HL-60 (cell line): ENCODE results near the gene SMCO4.

Experiments
- DNase-seq, 2 experiments: peaks; one replicate each; pipeline ENCODE4 v3.0.0-alpha.2; 2010 to 2020; ENCODE audit warnings: low read depth in 1 of 2, low spot score in 1 of 2
- H3K27ac ChIP-seq: fragments of 250-450 bp; sonication (Bioruptor Pico); replicated peaks from 2 replicates; pipeline ENCODE4 v1.5.1; 2020; ENCODE audit warnings: mild to moderate bottlenecking, moderate library complexity
- H3K27me3 ChIP-seq: fragments of 250-450 bp; sonication (Bioruptor Pico); 2 replicates; pipeline ENCODE4 v1.5.1; 2021; ENCODE audit warnings: mild to moderate bottlenecking, moderate library complexity; ENCODE audit not compliant: insufficient read depth, poor library complexity, severe bottlenecking
- H3K4me3 ChIP-seq: replicated peaks from 2 replicates; pipeline ENCODE4 v1.5.1; 2011; ENCODE audit warnings: mild to moderate bottlenecking, control low read depth, low read length; ENCODE audit not compliant: insufficient read depth
- GABPA ChIP-seq: IDR thresholded peaks from 2 replicates; pipeline ENCODE4 v1.6.1; 2012; ENCODE audit warnings: low read depth
- POLR2AphosphoS5 ChIP-seq: IDR thresholded peaks from 2 replicates; pipeline ENCODE4 v1.6.1; 2012; ENCODE audit warnings: low read depth
- REST ChIP-seq: IDR thresholded peaks from 2 replicates; pipeline ENCODE4 v1.6.1; 2012; ENCODE audit warnings: low read depth; ENCODE audit not compliant: insufficient replicate concordance
- SPI1 ChIP-seq: IDR thresholded peaks from 2 replicates; pipeline ENCODE4 v1.6.1; 2012; ENCODE audit warnings: low read depth, mild to moderate bottlenecking, borderline replicate concordance
- TF ChIP-seq, protein P1 (sequence below): IDR thresholded peaks from one replicate; pipeline ENCODE4 v1.5.1; 2011; ENCODE audit warnings: low read length, control low read depth, inconsistent platforms; ENCODE audit not compliant: insufficient read depth

The SMCO4 gene

GRCh38 chr11:93482556-93482955 is 60.6 kb downstream of the SMCO4 start:
- no peak for DNase-seq

GRCh38 chr11:93481696-93482095 is 61.5 kb downstream of the SMCO4 start:
- no peak overlapping the region for H3K27ac ChIP-seq
- H3K4me3 ChIP-seq: no peak overlapping the region
- no peaks in the 10 kb centered on the region for H3K27me3 ChIP-seq
- TF ChIP-seq GABPA (no peak), SPI1 (no peak), POLR2AphosphoS5 (no peak), REST (no peak)
- TF ChIP-seq, protein P1, sequence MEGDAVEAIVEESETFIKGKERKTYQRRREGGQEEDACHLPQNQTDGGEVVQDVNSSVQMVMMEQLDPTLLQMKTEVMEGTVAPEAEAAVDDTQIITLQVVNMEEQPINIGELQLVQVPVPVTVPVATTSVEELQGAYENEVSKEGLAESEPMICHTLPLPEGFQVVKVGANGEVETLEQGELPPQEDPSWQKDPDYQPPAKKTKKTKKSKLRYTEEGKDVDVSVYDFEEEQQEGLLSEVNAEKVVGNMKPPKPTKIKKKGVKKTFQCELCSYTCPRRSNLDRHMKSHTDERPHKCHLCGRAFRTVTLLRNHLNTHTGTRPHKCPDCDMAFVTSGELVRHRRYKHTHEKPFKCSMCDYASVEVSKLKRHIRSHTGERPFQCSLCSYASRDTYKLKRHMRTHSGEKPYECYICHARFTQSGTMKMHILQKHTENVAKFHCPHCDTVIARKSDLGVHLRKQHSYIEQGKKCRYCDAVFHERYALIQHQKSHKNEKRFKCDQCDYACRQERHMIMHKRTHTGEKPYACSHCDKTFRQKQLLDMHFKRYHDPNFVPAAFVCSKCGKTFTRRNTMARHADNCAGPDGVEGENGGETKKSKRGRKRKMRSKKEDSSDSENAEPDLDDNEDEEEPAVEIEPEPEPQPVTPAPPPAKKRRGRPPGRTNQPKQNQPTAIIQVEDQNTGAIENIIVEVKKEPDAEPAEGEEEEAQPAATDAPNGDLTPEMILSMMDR: no peak
- no peak for DNase-seq

More at GRCh38 chr11:93482556-93482955, 60.6 kb downstream of the SMCO4 start:
- Histone ChIP-seq H3K27me3 (no peaks in the 10 kb centered on the region), H3K4me3 (no peak overlapping the region), H3K27ac (no peak overlapping the region)
- TF ChIP-seq POLR2AphosphoS5 (no peak), REST (no peak)

DNA sequence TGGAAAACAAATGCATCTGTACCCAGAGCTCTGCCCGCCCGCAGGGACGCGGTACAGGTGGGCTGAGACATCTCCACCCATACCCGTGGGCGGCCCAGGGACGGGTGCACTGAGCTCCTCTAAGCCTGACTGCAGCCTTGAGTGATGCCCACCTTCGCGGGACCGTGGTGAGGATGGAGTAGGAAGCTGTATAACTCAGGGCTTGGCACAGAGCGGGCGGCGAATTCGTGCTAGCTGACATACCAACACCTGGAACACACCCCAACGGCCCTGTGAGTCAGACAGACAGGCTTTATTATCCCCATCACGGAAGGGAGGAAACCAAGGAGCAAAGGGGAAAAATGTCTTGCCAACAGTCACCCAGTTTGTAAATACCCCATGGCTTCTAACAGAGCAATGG is 61.9 kb downstream of the SMCO4 start:
- no peaks in the 10 kb centered on the region for H3K27me3 ChIP-seq
- no peak overlapping the region for H3K4me3 ChIP-seq
- H3K27ac ChIP-seq: no peak overlapping the region
- no peak for DNase-seq
- TF ChIP-seq GABPA (no peak), REST (no peak), SPI1 (no peak), POLR2AphosphoS5 (no peak)
- TF ChIP-seq, protein P1: no peak

- Histone ChIP-seq H3K27me3 (no peaks in the 10 kb centered on the region), H3K4me3 (no peak overlapping the region), H3K27ac (no peak overlapping the region)
- TF ChIP-seq REST (no peak), POLR2AphosphoS5 (no peak), GABPA (no peak), SPI1 (no peak)
- TF ChIP-seq, protein P1: no peak
- no peak for DNase-seq
Measured at GRCh38 chr11:93480756-93481155, 62.4 kb downstream of the SMCO4 start.
